Stimulated activated naive CD8-positive, alpha-beta T cell treated with anti-CD3 and anti-CD28 coated beads, Interleukin-15, Interleukin-2, amounts not matched to agents 100 U/mL and 50 U/mL, for 24 hours (primary cell): ENCODE measurements around the gene C10orf62.
A peak's percentile ranks its signal among the peaks of the same experiment; 100 is the strongest.
"Not testable (repeated sequence)": the region's sequence is repeated elsewhere in the genome, so short reads cannot be mapped to it uniquely, and the experiment has no call there.

ENCODE experiments used
- ATAC-seq: fragments of 150-1000 bp; cut with Tn5 transposase; one replicate; pipeline ENCODE4 v1.10.0; 2021
- DNase-seq: peaks from one replicate; pipeline ENCODE4 v3.0.0; 2021

The C10orf62 gene

GRCh38 chr10:97589479-97589878, at the start of gene C10orf62:
TSS of gene C10orf62 (plus strand) at chr10:97589721. CDS start at chr10:97589898, 177 bp downstream.
- ATAC-seq (peak; percentile 15), DNase-seq (no peak)

GRCh38 chr10:97540669-97541500, 48.6 kb upstream of the C10orf62 start:
- DNase-seq (no peak), ATAC-seq (no peak)

- ATAC-seq (peak; percentile 72), DNase-seq (peak; percentile 61)
Observed at GRCh38 chr10:97542169-97543024, 47.1 kb upstream of the C10orf62 start.

GRCh38 chr10:97543025-97543546, 46.4 kb upstream of the C10orf62 start:
- DNase-seq (peak; percentile 74), ATAC-seq (peak; percentile 94)

- ATAC-seq, result no peak
Observed at GRCh38 chr10:97546456-97547270, 42.9 kb upstream of the C10orf62 start.

GRCh38 chr10:97547271-97547600, 42.3 kb upstream of the C10orf62 start:
- ATAC-seq, result no peak

More at GRCh38 chr10:97546456-97547270, 42.9 kb upstream of the C10orf62 start:
- no peak for DNase-seq

GRCh38 chr10:97547962-97548361, 41.6 kb upstream of the C10orf62 start:
- ATAC-seq (no peak), DNase-seq (no peak)

More at GRCh38 chr10:97547271-97547600, 42.3 kb upstream of the C10orf62 start:
- no peak for DNase-seq

GRCh38 chr10:97548828-97549455, 40.6 kb upstream of the C10orf62 start:
- DNase-seq (no peak), ATAC-seq (no peak)

- ATAC-seq (no peak), DNase-seq (no peak)
Observed at GRCh38 chr10:97549587-97550322, 39.8 kb upstream of the C10orf62 start.

- DNase-seq, result no peak
- no peak for ATAC-seq
Observed at GRCh38 chr10:97550336-97551149, 39.0 kb upstream of the C10orf62 start.

- ATAC-seq, result no peak
- no peak for DNase-seq
Observed at GRCh38 chr10:97551271-97551670, 38.2 kb upstream of the C10orf62 start.

- ATAC-seq, result peak; percentile 99
Observed at GRCh38 chr10:97553575-97554031, 35.9 kb upstream of the C10orf62 start.

GRCh38 chr10:97554336-97554735, 35.2 kb upstream of the C10orf62 start:
- not testable (repeated sequence) for ATAC-seq, DNase-seq

More at GRCh38 chr10:97553575-97554031, 35.9 kb upstream of the C10orf62 start:
- peak; percentile 71 for DNase-seq

GRCh38 chr10:97555541-97555940, 34.0 kb upstream of the C10orf62 start:
- DNase-seq, ATAC-seq: not testable (repeated sequence)

GRCh38 chr10:97560731-97561381, 28.7 kb upstream of the C10orf62 start:
- not testable (repeated sequence) for ATAC-seq, DNase-seq

GRCh38 chr10:97561386-97562077, 28.0 kb upstream of the C10orf62 start:
- DNase-seq, ATAC-seq: not testable (repeated sequence)

GRCh38 chr10:97562329-97562728, 27.2 kb upstream of the C10orf62 start:
- ATAC-seq, DNase-seq: not testable (repeated sequence)

GRCh38 chr10:97563337-97563736, 26.2 kb upstream of the C10orf62 start:
- ATAC-seq (no peak), DNase-seq (no peak)
